Measurements from ENCODE around the gene ITM2C. TPM values are rescaled to one million over a fixed set of nuclear protein-coding genes. Genes with fewer than 3 reads are reported as not detected.

ITM2C gene
- total and polyA plus RNA-seq, 2 donors (not counting 1 experiment from before 2014, with no cell fraction given), result 36.9 to 62.8 TPM

DNA sequence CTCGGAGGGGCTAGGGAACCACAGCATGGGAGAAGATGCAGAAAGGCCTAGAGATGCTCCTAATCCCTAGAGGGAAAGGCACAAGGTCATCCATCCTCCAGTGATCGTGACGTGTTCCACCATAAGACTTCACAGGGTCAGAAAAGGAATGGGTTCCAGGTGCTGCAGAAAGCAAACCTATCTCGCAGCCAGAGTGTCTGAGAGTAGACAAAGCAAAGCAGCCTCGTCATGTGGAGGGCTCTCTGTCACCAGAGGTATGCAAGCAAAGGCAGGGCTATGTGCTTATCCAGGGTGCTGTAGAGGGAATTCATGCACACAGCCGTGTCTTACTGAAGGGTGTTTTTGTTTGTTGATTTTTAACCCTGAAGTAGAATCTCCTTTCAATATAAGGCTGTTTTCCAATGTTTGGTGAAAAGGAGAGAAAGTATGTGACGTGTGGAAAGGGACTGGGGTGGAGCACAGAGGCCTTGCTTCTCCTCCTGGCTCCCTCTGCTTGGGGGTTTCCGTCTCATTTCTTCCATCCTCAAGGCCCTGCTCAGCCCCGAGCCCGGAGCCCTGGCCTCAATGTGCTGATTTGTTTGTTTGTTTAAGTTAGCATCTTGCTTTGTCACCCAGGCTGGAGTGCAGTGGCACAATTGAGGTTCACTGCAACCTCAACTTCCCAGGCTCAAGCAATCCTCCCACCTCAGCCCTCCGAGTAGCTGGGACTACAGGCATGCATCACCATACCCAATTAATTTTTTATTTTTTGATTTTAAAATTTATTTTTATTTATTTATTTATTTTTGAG lies 57.3 kb downstream of the ITM2C start:
- WGBS (ENCODE audit: insufficient coverage), result 96% methylated on average over 7 of the region's 11 CpGs
- ATAC-seq (ENCODE audit: low read depth) (no peak), DNase-seq (no peak)
- Mint-ChIP-seq H3K27me3 (no peaks in the 10 kb centered on the region), H3K4me3 (no peak overlapping the region), H3K27ac (no peak overlapping the region), H3K9me3 (ENCODE audit: insufficient read depth) (no peaks in the 10 kb centered on the region), H3K4me1 (peaks cover 22% of the 10 kb centered on the region)
- TF ChIP-seq, protein P1, sequence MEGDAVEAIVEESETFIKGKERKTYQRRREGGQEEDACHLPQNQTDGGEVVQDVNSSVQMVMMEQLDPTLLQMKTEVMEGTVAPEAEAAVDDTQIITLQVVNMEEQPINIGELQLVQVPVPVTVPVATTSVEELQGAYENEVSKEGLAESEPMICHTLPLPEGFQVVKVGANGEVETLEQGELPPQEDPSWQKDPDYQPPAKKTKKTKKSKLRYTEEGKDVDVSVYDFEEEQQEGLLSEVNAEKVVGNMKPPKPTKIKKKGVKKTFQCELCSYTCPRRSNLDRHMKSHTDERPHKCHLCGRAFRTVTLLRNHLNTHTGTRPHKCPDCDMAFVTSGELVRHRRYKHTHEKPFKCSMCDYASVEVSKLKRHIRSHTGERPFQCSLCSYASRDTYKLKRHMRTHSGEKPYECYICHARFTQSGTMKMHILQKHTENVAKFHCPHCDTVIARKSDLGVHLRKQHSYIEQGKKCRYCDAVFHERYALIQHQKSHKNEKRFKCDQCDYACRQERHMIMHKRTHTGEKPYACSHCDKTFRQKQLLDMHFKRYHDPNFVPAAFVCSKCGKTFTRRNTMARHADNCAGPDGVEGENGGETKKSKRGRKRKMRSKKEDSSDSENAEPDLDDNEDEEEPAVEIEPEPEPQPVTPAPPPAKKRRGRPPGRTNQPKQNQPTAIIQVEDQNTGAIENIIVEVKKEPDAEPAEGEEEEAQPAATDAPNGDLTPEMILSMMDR (IDR thresholded peaks at IDR 0.05), result no peak
- TF ChIP-seq EZH2 (IDR thresholded peaks at IDR 0.05; ENCODE audit: borderline replicate concordance, insufficient read depth, low read depth, low read length, poor library complexity, severe bottlenecking), result no peak
- H3K79me2 ChIP-seq (ENCODE audit: control insufficient read depth, insufficient read depth, low read length), result no peaks in the 10 kb centered on the region
- H4K20me1 ChIP-seq (ENCODE audit: control insufficient read depth, insufficient read depth, low read length, poor library complexity, severe bottlenecking), result no peaks in the 10 kb centered on the region
- peaks cover 3 to 24% of the 10 kb centered on the region in 2 donors for H3K4me1 ChIP-seq (ENCODE audit: control insufficient read depth in 2 of 2, insufficient read depth in 2 of 2, low read length in 2 of 2)
- H3K9me3 ChIP-seq (ENCODE audit: control extremely low read depth in 1 of 3, control insufficient read depth in 2 of 3, insufficient read depth in 1 of 3, low read length in 2 of 3), result no peaks in the 10 kb centered on the region
- intact Hi-C loops (cut with micrococcal nuclease), result no loop called here
- ChIA-PET CTCF (no interaction called here), POLR2A (no interaction called here)
- no peak overlapping the region for H3K4me3 ChIP-seq (ENCODE audit: control extremely low read depth in 1 of 5, extremely low read depth in 1 of 5, insufficient read depth in 1 of 5, low read depth in 2 of 5, low read length in 4 of 5)
- H3K4me2 ChIP-seq (replicated peaks; ENCODE audit: low read depth, low read length, poor library complexity, severe bottlenecking), result no peak overlapping the region
- no peak overlapping the region for H2AFZ ChIP-seq (ENCODE audit: insufficient read depth, low read depth, low read length, poor library complexity, severe bottlenecking)
- H3K36me3 ChIP-seq (replicated peaks in 1 of 2; ENCODE audit: control extremely low read depth in 1 of 2, control insufficient read depth in 1 of 2, extremely low read depth in 1 of 2, insufficient read depth in 2 of 2, low read length in 1 of 2), result no peaks in the 10 kb centered on the region
- H3K9ac ChIP-seq (ENCODE audit: low read length), result no peak overlapping the region
- no peak overlapping the region for H3K27ac ChIP-seq (ENCODE audit: low read length in 2 of 2)
- peaks cover 0 to 4% (median 0%) of the 10 kb centered on the region in 4 experiments for H3K27me3 ChIP-seq (replicated peaks in 1 of 4; ENCODE audit: control extremely low read depth in 1 of 4, control insufficient read depth in 3 of 4, insufficient read depth in 4 of 4, low read length in 3 of 4)
